ENCODE results near the gene ZNF219.
"Not testable (repeated sequence)": the region's sequence is repeated elsewhere in the genome, so short reads cannot be mapped to it uniquely, and the experiment has no call there.

The ZNF219 gene

GRCh38 chr14:21040941-21041340 is 57.5 kb downstream of the ZNF219 start:
- DNase-seq = not testable (repeated sequence)

- DNase-seq = no peak
Measured at GRCh38 chr14:21040370-21040925, 58.0 kb downstream of the ZNF219 start.

All from activated T-cell treated with anti-CD3 and anti-CD28 coated beads for 4 hours (primary cell).